Lower leg skin (tissue), 4 donors: ENCODE results near the gene ANO1. TPM values are rescaled to one million over a fixed set of nuclear protein-coding genes. Genes with fewer than 3 reads are reported as not detected.
A peak's percentile ranks its signal among the peaks of the same experiment; 100 is the strongest.

Experiments used
- DNase-seq, 2 donors: peaks; one replicate each; pipeline ENCODE4 v3.0.0-alpha.2; 2019; ENCODE audit warnings: low spot score in 2 of 2
- H3K4me3 ChIP-seq: fragments of 200-600 bp; sonication (generic); 2 replicates; pipeline ENCODE4 v1.5.1; 2017; ENCODE audit warnings: mild to moderate bottlenecking, low read depth; ENCODE audit not compliant: poor library complexity, severe bottlenecking
- POLR2A ChIP-seq, 2 donors: fragments of 450-650 bp; IDR thresholded peaks; one replicate each; pipeline ENCODE4 v1.6.1; 2016 to 2017; ENCODE audit warnings: antibody characterized with exemption in 2 of 2, mild to moderate bottlenecking in 1 of 2, moderate library complexity in 1 of 2
- WGBS, 2 donors: methylation state at CpG; one replicate each; pipeline ENCODE4 v1.1.5; 2018; 5-methylcytosine and 5-hydroxymethylcytosine counted together
- intact Hi-C: fragments of 100-400 bp; cut with DNase I; formaldehyde crosslinking; loops from one replicate; pipeline ENCODE4 v1.15.0; 2023; ENCODE audit warnings: low total_unique reads
- total RNA-seq, 4 donors: library from RNA; depleted of rRNA; stranded (reverse); fragments of >200 nt; gene quantifications; one replicate each; pipeline ENCODE4 v1.1.0, GENCODE V29; 2016
- TF ChIP-seq, protein P1 (sequence below), 3 donors: fragments of 450-650 bp; IDR thresholded peaks; one replicate each; pipeline ENCODE4 v1.5.1; 2016; ENCODE audit warnings: antibody characterized with exemption in 3 of 3, mild to moderate bottlenecking in 3 of 3, moderate library complexity in 2 of 3

The ANO1 gene
- total RNA-seq, 4 donors from 2014 or later = 55.1 to 106 (median 76.8) TPM

DNA sequence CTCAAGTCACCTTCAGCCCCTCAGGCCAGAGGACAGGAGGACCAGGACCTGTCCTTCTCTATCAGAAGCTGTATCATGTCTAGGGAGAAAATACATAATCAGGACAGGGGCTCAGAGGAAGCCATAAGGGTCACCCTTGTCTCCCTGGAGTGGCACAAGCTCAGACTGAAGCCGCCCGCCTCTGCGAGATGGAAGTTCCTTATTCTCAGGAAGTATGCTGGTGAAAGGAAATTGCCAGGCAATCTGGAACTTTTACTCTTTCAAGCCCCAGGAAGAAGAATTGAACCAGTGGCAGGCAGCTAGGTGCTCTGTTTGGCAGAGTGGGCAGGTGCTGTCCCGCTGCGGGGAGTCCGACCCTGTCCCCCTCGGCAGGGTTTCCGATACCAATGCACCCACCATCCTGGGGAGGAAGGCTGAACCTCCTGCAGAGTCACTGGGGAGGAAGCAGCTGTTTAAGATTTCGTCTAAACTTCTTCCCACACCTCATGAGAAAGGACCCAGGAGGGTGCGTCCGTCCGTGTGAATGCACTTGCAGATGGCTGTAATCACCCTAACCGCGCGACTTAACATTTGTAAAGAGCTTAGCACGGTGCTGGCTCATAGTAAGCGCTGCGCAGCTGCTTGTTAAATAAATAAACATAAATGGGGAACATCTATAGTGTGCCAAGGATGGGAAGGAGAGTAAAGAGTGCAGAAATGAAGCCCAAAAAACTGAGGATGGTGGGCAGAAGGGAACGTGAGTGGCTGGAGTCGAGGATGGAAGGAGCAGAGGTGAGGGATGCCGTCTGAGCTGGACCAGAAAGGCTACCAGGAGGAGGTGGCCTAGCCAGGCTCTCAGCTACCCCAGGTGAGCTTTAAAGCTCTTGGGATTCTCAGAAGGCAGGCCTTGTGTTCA, 5.0 kb upstream of the ANO1 start:
- TF ChIP-seq, protein P1, sequence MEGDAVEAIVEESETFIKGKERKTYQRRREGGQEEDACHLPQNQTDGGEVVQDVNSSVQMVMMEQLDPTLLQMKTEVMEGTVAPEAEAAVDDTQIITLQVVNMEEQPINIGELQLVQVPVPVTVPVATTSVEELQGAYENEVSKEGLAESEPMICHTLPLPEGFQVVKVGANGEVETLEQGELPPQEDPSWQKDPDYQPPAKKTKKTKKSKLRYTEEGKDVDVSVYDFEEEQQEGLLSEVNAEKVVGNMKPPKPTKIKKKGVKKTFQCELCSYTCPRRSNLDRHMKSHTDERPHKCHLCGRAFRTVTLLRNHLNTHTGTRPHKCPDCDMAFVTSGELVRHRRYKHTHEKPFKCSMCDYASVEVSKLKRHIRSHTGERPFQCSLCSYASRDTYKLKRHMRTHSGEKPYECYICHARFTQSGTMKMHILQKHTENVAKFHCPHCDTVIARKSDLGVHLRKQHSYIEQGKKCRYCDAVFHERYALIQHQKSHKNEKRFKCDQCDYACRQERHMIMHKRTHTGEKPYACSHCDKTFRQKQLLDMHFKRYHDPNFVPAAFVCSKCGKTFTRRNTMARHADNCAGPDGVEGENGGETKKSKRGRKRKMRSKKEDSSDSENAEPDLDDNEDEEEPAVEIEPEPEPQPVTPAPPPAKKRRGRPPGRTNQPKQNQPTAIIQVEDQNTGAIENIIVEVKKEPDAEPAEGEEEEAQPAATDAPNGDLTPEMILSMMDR (IDR thresholded peaks at IDR 0.05) = no peak
- TF ChIP-seq POLR2A (IDR thresholded peaks at IDR 0.05) = no peak
- intact Hi-C loops = no loop called here
- WGBS, 2 donors = 46 to 60% methylated on average over 17 to 21 of the region's 21 CpGs

DNA sequence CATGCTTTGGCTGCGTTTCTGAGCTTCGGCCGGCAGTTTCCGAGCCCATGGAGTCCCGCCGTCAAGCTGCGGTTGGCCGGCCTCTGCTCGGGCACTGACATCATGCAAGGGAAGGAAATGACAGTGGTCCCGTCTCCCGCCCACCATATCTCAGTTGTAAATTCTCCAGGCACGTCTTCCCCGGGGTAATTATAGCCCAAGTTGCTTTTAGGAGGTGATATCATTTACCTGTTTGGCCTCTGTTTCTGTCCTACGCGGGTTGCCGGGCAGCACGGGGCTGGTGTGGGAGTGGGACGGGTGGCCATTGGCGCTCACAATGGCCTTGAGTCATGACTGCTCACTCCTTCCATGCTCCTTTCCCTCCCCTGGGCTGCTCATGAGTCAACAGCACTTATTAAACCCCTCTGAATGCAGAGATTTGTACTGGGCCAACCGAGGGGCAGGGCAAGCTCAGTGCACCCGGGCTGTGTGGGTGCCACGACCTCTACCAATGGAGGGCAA, 4.2 kb upstream of the ANO1 start:
- TF ChIP-seq POLR2A (IDR thresholded peaks at IDR 0.05) = no peak
- 54 to 60% methylated on average over 22 of the region's 22 CpGs for WGBS, 2 donors
- intact Hi-C loops = no loop called here
- DNase-seq = peak in 1 of 2 donors; percentile 74
- no peak overlapping the region for H3K4me3 ChIP-seq

More for the DNA sequence above, 5.0 kb upstream of the ANO1 start:
- no peak overlapping the region for H3K4me3 ChIP-seq
- DNase-seq = peak in 1 of 2 donors; percentile 59

DNA sequence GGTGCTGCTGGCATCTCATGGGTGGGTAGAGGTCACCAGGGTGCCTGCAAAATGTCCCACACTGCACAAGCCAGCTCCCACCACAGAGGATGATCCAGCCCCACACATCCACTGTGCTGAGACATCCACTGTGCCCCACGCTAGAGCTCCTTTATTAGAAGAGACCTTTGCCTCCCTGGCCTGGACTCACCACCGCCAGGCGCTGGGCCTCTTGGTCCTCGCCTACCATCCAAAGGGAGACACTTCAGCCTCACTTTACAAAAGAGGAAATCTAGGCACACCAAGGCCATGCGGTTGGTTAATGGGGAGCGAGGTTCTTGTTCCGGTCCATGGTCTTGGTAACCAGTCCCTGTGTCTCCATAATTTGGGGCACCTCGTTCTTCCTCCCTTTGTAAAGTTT, 3.4 kb upstream of the ANO1 start:
- peak in 1 of 2 donors; percentile 59 for DNase-seq
- H3K4me3 ChIP-seq = no peak overlapping the region
- 90 to 97% methylated on average over 8 of the region's 8 CpGs for WGBS, 2 donors
- intact Hi-C loops = no loop called here
- TF ChIP-seq, protein P1 (IDR thresholded peaks at IDR 0.05) = no peak
- TF ChIP-seq POLR2A (IDR thresholded peaks at IDR 0.05) = no peak

DNA sequence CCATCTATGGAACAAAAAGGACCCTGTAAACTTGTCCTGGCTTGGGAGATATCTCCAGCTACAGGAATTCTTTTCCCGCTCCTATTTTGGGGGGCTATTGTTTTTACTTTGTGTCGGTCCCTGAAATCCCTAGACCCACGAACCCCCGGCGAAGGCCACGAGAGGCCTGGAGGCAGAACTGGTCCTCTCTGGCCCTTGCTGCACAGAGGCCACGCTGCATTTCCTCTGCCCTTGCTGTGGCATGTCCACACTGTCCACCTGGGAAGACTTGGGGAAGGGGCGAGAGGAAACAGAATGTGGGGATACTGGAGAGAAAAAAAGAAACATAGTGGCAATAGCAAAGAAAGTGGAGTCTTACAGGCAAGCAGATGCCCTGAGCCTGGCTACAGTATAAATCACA, 2.3 kb upstream of the ANO1 start:
- DNase-seq = peak in 1 of 2 donors; percentile 78
- 93 to 95% methylated on average over 8 of the region's 8 CpGs for WGBS, 2 donors
- intact Hi-C loops = no loop called here
- no peak overlapping the region for H3K4me3 ChIP-seq
- TF ChIP-seq, protein P1 (IDR thresholded peaks at IDR 0.05) = no peak
- TF ChIP-seq POLR2A (IDR thresholded peaks at IDR 0.05) = no peak

DNA sequence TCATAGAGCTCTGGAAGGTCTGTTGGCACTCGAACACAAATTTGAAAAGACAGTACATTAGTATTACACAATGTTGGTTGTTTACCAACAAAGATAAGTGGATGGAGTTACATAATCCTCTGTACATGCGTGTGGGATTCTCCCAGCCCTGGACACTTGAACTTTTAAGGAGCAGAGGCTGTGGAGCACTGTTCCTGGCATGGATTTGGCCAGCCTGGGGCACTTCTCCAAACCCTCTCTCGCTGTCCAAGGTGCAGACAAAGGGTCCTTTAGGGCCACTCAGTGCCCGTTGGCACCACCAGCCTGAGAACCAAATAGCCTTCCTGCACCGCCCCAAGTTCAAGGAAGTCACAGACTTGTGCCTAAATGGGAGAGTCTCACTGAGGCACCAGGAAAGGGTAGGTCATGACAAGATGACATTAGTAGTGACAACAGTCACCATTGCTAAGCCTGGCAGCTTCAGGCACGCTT, 1.6 kb upstream of the ANO1 start:
- DNase-seq = peak in 1 of 2 donors; percentile 83
- intact Hi-C loops = no loop called here
- 56 to 61% methylated on average over 6 of the region's 6 CpGs for WGBS, 2 donors
- H3K4me3 ChIP-seq = no peak overlapping the region
- TF ChIP-seq, protein P1 (IDR thresholded peaks at IDR 0.05) = no peak
- no peak for TF ChIP-seq POLR2A (IDR thresholded peaks at IDR 0.05)

DNA sequence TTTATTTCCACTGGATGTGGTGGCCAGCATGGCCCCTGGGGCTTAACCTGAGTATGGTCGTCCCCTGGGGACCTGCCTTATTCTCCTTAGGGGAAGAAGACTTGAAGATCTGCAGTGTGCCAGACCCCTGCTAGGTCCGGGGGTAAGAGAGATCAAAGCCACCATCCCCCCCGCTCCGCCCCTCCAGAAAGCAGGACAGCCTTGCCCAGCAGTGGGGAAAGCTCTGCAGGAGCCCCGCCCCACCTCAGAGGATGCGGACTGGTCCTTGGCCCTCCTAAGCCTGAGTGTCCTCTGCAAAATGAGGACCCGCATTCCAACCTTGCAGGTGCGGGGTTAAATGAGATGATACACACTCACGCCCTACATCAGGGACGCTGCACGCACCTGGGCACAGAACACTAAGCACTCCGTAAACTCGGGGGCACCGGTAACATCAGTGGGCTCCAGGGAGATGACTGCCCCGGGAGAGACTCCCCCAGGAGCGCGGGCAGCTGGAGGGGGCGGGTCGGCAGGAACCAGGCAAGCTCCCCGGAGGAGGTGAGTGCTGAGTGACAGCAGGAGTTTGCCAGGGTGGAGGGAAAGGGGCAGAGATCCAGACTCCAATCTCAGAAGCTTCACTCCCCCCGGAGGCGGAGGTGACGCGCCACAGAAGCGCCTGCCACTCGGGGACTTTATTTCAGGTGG, 564 bp upstream of the ANO1 start:
- intact Hi-C loops = no loop called here
- DNase-seq = peak in 1 of 2 donors; percentile 79
- TF ChIP-seq POLR2A (IDR thresholded peaks at IDR 0.05) = no peak
- TF ChIP-seq, protein P1 (IDR thresholded peaks at IDR 0.05) = no peak
- WGBS, 2 donors = 21 to 30% methylated on average over 24 to 26 of the region's 26 CpGs
- no peak overlapping the region for H3K4me3 ChIP-seq
